GM18909 (cell line): Measurements from ENCODE around the gene EFCAB7.
"Not testable (repeated sequence)": the region's sequence is repeated elsewhere in the genome, so short reads cannot be mapped to it uniquely, and the experiment has no call there.

Experiments
- ATAC-seq: cut with Tn5 transposase; IDR thresholded peaks from one replicate; pipeline ENCODE4 v1.9.1; 2021; ENCODE audit warnings: mild to moderate bottlenecking; ENCODE audit not compliant: unreplicated experiment, poor library complexity

EFCAB7 gene

GRCh38 chr1:63547621-63548294 is 24.4 kb downstream of the EFCAB7 start:
- ATAC-seq = no peak

- no peak for ATAC-seq
Observed at GRCh38 chr1:63548303-63548702, 25.0 kb downstream of the EFCAB7 start.

GRCh38 chr1:63548877-63549276 is 25.6 kb downstream of the EFCAB7 start:
- ATAC-seq = no peak

GRCh38 chr1:63555480-63555879 is 32.2 kb downstream of the EFCAB7 start:
- ATAC-seq = no peak

GRCh38 chr1:63557365-63557987 is 34.2 kb downstream of the EFCAB7 start:
- no peak for ATAC-seq

GRCh38 chr1:63559357-63559756 is 36.0 kb downstream of the EFCAB7 start:
- ATAC-seq = no peak

GRCh38 chr1:63563745-63564144 is 40.4 kb downstream of the EFCAB7 start:
- ATAC-seq = no peak

- ATAC-seq = no peak
Observed at GRCh38 chr1:63569068-63569467, 45.7 kb downstream of the EFCAB7 start.

GRCh38 chr1:63569640-63570316 is 46.5 kb downstream of the EFCAB7 start:
- no peak for ATAC-seq

GRCh38 chr1:63572686-63573085 is 49.4 kb downstream of the EFCAB7 start:
- not testable (repeated sequence) for ATAC-seq

- not testable (repeated sequence) for ATAC-seq
Observed at GRCh38 chr1:63574203-63574796, 51.0 kb downstream of the EFCAB7 start.

GRCh38 chr1:63575340-63575826 is 52.1 kb downstream of the EFCAB7 start:
- no peak for ATAC-seq

- not testable (repeated sequence) for ATAC-seq
Observed at GRCh38 chr1:63586326-63586725, 63.0 kb downstream of the EFCAB7 start.

GRCh38 chr1:63590166-63590560 is 66.8 kb downstream of the EFCAB7 start:
- ATAC-seq = no peak

GRCh38 chr1:63592536-63593302 is 69.4 kb downstream of the EFCAB7 start:
- ATAC-seq = no peak

GRCh38 chr1:63593303-63593885 is 70.1 kb downstream of the EFCAB7 start, which contains the start of gene PGM1:
Gene PGM1 (plus strand): TSS chr1:63593411. CDS start chr1:63593489, 78 bp downstream.
- ATAC-seq = peak; percentile 82

GRCh38 chr1:63593886-63594605 is 70.7 kb downstream of the EFCAB7 start:
- peak; percentile 45 for ATAC-seq

GRCh38 chr1:63595435-63595834 is 72.1 kb downstream of the EFCAB7 start:
- no peak for ATAC-seq

GRCh38 chr1:63599799-63600198 is 76.5 kb downstream of the EFCAB7 start:
- ATAC-seq = no peak
